Hippocampal formation (tissue), 2 donors: ENCODE measurements around the gene IBTK.
"Not testable (repeated sequence)": the region's sequence is repeated elsewhere in the genome, so short reads cannot be mapped to it uniquely, and the experiment has no call there.

ENCODE experiments used
- DNase-seq, 2 donors: peaks; one replicate each; lab custom pipeline; 2025; lab: John Stamatoyannopoulos, UW

The IBTK gene

GRCh38 chr6:82247505-82248272 is at the start of gene IBTK:
Gene IBTK (minus strand): TSS chr6:82247744. CDS start chr6:82240486, 7,258 bp downstream.
- DNase-seq, result peak; percentile 93 to 95

GRCh38 chr6:82283771-82284410 is 36.3 kb upstream of the IBTK start:
- no peak for DNase-seq

- DNase-seq, result not testable (repeated sequence)
Measured at GRCh38 chr6:82281550-82281949, 34.0 kb upstream of the IBTK start.

- DNase-seq, result no peak
Measured at GRCh38 chr6:82277686-82278085, 30.1 kb upstream of the IBTK start.

- no peak for DNase-seq
Measured at GRCh38 chr6:82275686-82276085, 28.1 kb upstream of the IBTK start.

- no peak for DNase-seq
Measured at GRCh38 chr6:82273295-82273694, 25.8 kb upstream of the IBTK start.

- peak in 1 of 2 donors; percentile 60 for DNase-seq
Measured at GRCh38 chr6:82270881-82271635, 23.5 kb upstream of the IBTK start.

GRCh38 chr6:82268301-82268846 is 20.8 kb upstream of the IBTK start:
- DNase-seq, result no peak

- DNase-seq, result no peak
Measured at GRCh38 chr6:82264824-82265223, 17.3 kb upstream of the IBTK start.

GRCh38 chr6:82264321-82264720 is 16.8 kb upstream of the IBTK start:
- no peak for DNase-seq

- DNase-seq, result no peak
Measured at GRCh38 chr6:82263916-82264315, 16.4 kb upstream of the IBTK start.

- DNase-seq, result no peak
Measured at GRCh38 chr6:82260997-82261732, 13.6 kb upstream of the IBTK start.

GRCh38 chr6:82259389-82259788 is 11.8 kb upstream of the IBTK start:
- DNase-seq, result no peak

- DNase-seq, result no peak
Measured at GRCh38 chr6:82257088-82257774, 9.7 kb upstream of the IBTK start.

GRCh38 chr6:82254722-82255121 is 7.2 kb upstream of the IBTK start:
- DNase-seq, result not testable (repeated sequence)

- DNase-seq, result peak in 1 of 2 donors; percentile 46
Measured at GRCh38 chr6:82251942-82252341, 4.4 kb upstream of the IBTK start.

- no peak for DNase-seq
Measured at GRCh38 chr6:82249381-82250253, 2.1 kb upstream of the IBTK start.

GRCh38 chr6:82248273-82248735 is 760 bp upstream of the IBTK start:
- no peak for DNase-seq

GRCh38 chr6:82246802-82247504 is 591 bp downstream of the IBTK start:
- DNase-seq, result peak; percentile 60 to 76
